ENCODE measurements around the gene IL4I1. TPM values are rescaled to one million over a fixed set of nuclear protein-coding genes. Genes with fewer than 3 reads are reported as not detected.

Gene IL4I1
- total and polyA plus RNA-seq, 2 experiments from 2014 or later, result 0.66 TPM; not detected in 1

DNA sequence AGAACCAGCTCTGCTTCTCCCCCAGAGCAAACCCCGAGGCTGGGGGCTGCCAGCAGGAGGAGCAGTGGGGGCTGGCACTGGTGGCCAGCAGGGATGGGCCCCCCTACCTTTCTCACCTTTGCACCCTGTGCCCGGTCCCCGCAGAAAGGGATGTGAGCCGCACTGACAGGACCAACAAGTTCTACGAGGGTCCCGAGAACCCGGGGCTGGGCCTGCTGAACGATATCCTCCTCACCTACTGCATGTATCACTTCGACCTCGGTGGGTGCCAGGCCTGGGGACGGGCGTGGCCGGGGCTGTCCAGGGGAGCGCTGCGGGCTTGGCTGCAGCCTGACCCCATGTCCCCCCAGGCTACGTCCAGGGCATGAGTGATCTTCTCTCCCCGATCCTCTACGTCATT, 12.6 kb downstream of the IL4I1 start:
- H3K27ac ChIP-seq, result no peak overlapping the region
- H3K4me2 ChIP-seq (ENCODE audit: unreplicated experiment), result no peak overlapping the region
- H3K9ac ChIP-seq, result no peak overlapping the region
- peaks cover 17% of the 10 kb centered on the region; the same call in 1 of the 2 replicates for H3K36me3 ChIP-seq (ENCODE audit: low read depth)
- no peaks in the 10 kb centered on the region for H4K20me1 ChIP-seq (ENCODE audit: insufficient read depth)
- H3K4me1 ChIP-seq (ENCODE audit: insufficient read depth), result no peaks in the 10 kb centered on the region
- no peaks in the 10 kb centered on the region for H3K27me3 ChIP-seq (replicated peaks; ENCODE audit: insufficient read depth)
- in situ Hi-C loops (cut with MboI), result no loop called here
- H3K9me3 ChIP-seq (ENCODE audit: low read depth), result no peaks in the 10 kb centered on the region
- WGBS, 2 experiments (ENCODE audit: low coverage in 1 of 2, low lambda C conversion rate in 2 of 2, missing lambda C conversion rate in 2 of 2), result 87 to 90% methylated on average over 11 to 18 of the region's 18 CpGs
- no peaks in the 10 kb centered on the region for H3K9me2 ChIP-seq (ENCODE audit: insufficient read depth)
- peaks cover 4% of the 10 kb centered on the region; the same call in 1 of the 2 replicates for H3K79me2 ChIP-seq (ENCODE audit: insufficient read depth)
- H3F3A ChIP-seq (ENCODE audit: insufficient read depth), result no peaks in the 10 kb centered on the region
- TF ChIP-seq EZH2 (IDR thresholded peaks at IDR 0.05; ENCODE audit: insufficient read depth, poor library complexity, severe bottlenecking), result no peak
- no peak for TF ChIP-seq EZH2phosphoT487 (IDR thresholded peaks at IDR 0.05; ENCODE audit: insufficient read depth, low read depth)
- H3K4me3 ChIP-seq, result no peak overlapping the region
- DNase-seq, result no peak
- H2AFZ ChIP-seq, result no peak overlapping the region

DNA sequence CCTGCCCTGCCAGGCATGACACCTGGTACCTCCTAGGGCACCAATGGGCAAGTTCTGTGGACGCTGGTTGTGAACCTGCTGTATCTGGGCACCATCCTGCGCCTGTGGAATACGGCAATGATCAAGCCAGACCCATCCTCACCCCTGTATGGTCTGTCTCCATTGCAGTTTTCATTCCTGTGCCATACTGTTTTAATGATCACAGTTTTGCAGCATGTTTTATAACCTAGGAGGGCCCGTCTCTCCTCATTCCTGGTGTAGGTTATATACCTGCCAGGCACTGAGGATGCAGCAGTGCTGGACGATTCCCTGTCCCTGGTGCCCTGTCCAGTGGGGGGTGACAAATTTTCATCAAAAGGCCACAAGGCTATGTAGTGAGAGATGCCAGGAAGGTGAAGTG, 13.6 kb downstream of the IL4I1 start:
- Histone ChIP-seq H3F3A (ENCODE audit: insufficient read depth) (no peaks in the 10 kb centered on the region), H3K36me3 (ENCODE audit: low read depth) (peaks cover 17% of the 10 kb centered on the region; the same call in 1 of the 2 replicates), H3K27me3 (replicated peaks; ENCODE audit: insufficient read depth) (no peaks in the 10 kb centered on the region), H4K20me1 (ENCODE audit: insufficient read depth) (no peaks in the 10 kb centered on the region), H2AFZ (no peak overlapping the region), H3K9me2 (ENCODE audit: insufficient read depth) (no peaks in the 10 kb centered on the region), H3K27ac (no peak overlapping the region), H3K9ac (no peak overlapping the region), H3K4me3 (no peak overlapping the region), H3K4me1 (ENCODE audit: insufficient read depth) (peaks cover 4% of the 10 kb centered on the region; the same call in 1 of the 2 replicates), H3K79me2 (ENCODE audit: insufficient read depth) (peaks cover 12% of the 10 kb centered on the region), H3K9me3 (ENCODE audit: low read depth) (no peaks in the 10 kb centered on the region), H3K4me2 (ENCODE audit: unreplicated experiment) (no peak overlapping the region)
- in situ Hi-C loops (cut with MboI), result no loop called here
- TF ChIP-seq EZH2 (IDR thresholded peaks at IDR 0.05; ENCODE audit: insufficient read depth, poor library complexity, severe bottlenecking) (no peak), EZH2phosphoT487 (IDR thresholded peaks at IDR 0.05; ENCODE audit: insufficient read depth, low read depth) (no peak)
- DNase-seq, result no peak
- 93 to 96% methylated on average over 5 of the region's 5 CpGs for WGBS, 2 experiments (ENCODE audit: low coverage in 1 of 2, low lambda C conversion rate in 2 of 2, missing lambda C conversion rate in 2 of 2)

DNA sequence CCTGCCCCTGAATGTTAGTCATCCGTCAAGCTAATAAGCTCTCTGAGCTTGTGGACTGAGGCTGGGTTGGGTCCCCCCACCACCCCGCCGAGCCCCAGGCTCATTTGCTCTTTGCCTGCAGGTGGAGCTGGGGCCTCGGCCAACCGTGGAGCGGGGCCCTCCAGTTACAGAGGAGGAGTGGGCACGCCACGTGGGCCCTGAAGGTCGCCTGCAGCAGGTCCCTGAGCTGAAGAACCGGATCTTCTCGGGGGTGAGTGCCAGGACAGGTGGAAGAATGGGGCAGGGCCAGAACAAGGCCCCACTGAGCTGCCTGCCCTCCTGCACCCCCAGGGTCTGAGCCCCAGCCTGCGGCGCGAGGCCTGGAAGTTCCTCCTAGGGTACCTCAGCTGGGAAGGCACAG, 14.0 kb downstream of the IL4I1 start:
- Histone ChIP-seq H3K36me3 (ENCODE audit: low read depth) (peaks cover 17% of the 10 kb centered on the region; the same call in 1 of the 2 replicates), H3K79me2 (ENCODE audit: insufficient read depth) (peaks cover 12% of the 10 kb centered on the region), H3F3A (ENCODE audit: insufficient read depth) (no peaks in the 10 kb centered on the region), H3K4me3 (no peak overlapping the region), H3K9me2 (ENCODE audit: insufficient read depth) (no peaks in the 10 kb centered on the region), H3K9ac (no peak overlapping the region), H3K27me3 (replicated peaks; ENCODE audit: insufficient read depth) (no peaks in the 10 kb centered on the region), H3K4me1 (ENCODE audit: insufficient read depth) (peaks cover 4% of the 10 kb centered on the region; the same call in 1 of the 2 replicates), H3K4me2 (ENCODE audit: unreplicated experiment) (no peak overlapping the region), H2AFZ (no peak overlapping the region), H4K20me1 (ENCODE audit: insufficient read depth) (no peaks in the 10 kb centered on the region), H3K27ac (no peak overlapping the region), H3K9me3 (ENCODE audit: low read depth) (no peaks in the 10 kb centered on the region)
- no peak for TF ChIP-seq EZH2 (IDR thresholded peaks at IDR 0.05; ENCODE audit: insufficient read depth, poor library complexity, severe bottlenecking)
- TF ChIP-seq EZH2phosphoT487 (IDR thresholded peaks at IDR 0.05; ENCODE audit: insufficient read depth, low read depth), result no peak
- 94 to 99% methylated on average over 13 to 14 of the region's 14 CpGs for WGBS, 2 experiments (ENCODE audit: low coverage in 1 of 2, low lambda C conversion rate in 2 of 2, missing lambda C conversion rate in 2 of 2)
- in situ Hi-C loops (cut with MboI), result no loop called here
- DNase-seq, result no peak

DNA sequence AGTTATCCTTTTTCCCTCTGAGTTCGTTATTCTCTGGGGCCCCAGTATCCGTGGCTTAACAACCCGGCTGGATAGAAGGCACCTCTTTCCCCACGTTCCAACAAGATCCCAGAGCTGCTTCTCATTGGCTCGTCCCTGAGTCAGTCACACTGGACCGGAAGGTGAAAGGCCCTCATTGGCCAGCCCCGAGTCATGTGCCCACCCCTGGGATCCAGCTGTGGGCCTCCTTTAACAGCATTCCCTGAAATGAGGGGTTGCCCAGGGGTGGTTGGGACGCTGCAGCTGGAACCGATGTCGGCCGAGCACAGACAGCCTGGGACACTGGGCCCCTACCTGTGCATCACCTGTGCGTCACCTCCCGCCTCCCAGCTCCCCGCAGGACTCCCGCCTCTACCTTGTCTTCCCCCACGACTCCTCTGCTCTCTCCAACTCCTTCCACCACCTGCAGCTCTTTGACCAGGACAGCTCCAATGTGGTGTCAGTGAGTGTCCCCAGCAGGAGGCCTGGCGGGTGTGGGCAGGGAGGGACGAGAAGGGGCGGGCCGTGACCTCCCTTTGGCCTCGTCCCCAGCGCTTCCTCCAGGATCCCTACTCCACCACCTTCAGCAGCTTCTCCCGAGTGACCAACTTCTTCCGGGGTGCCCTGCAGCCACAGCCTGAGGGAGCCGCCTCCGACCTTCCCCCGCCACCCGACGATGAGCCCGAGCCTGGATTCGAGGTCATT, 14.9 kb downstream of the IL4I1 start:
- DNase-seq, result no peak
- Histone ChIP-seq H3K9ac (no peak overlapping the region), H4K20me1 (ENCODE audit: insufficient read depth) (no peaks in the 10 kb centered on the region), H3F3A (ENCODE audit: insufficient read depth) (no peaks in the 10 kb centered on the region), H2AFZ (no peak overlapping the region), H3K36me3 (ENCODE audit: low read depth) (peaks cover 17% of the 10 kb centered on the region; the same call in 1 of the 2 replicates), H3K79me2 (ENCODE audit: insufficient read depth) (peaks cover 12% of the 10 kb centered on the region), H3K4me1 (ENCODE audit: insufficient read depth) (peaks cover 4% of the 10 kb centered on the region; the same call in 1 of the 2 replicates), H3K27me3 (replicated peaks; ENCODE audit: insufficient read depth) (no peaks in the 10 kb centered on the region), H3K4me3 (no peak overlapping the region), H3K9me3 (ENCODE audit: low read depth) (no peaks in the 10 kb centered on the region), H3K27ac (no peak overlapping the region), H3K9me2 (ENCODE audit: insufficient read depth) (no peaks in the 10 kb centered on the region), H3K4me2 (ENCODE audit: unreplicated experiment) (no peak overlapping the region)
- 89 to 90% methylated on average over 27 to 31 of the region's 31 CpGs for WGBS, 2 experiments (ENCODE audit: low coverage in 1 of 2, low lambda C conversion rate in 2 of 2, missing lambda C conversion rate in 2 of 2)
- in situ Hi-C loops (cut with MboI), result no loop called here
- TF ChIP-seq EZH2 (IDR thresholded peaks at IDR 0.05; ENCODE audit: insufficient read depth, poor library complexity, severe bottlenecking) (no peak), EZH2phosphoT487 (IDR thresholded peaks at IDR 0.05; ENCODE audit: insufficient read depth, low read depth) (no peak)
